ENCODE results near the gene ZSCAN9.
A peak's percentile ranks its signal among the peaks of the same experiment; 100 is the strongest.

ZSCAN9 gene

DNA sequence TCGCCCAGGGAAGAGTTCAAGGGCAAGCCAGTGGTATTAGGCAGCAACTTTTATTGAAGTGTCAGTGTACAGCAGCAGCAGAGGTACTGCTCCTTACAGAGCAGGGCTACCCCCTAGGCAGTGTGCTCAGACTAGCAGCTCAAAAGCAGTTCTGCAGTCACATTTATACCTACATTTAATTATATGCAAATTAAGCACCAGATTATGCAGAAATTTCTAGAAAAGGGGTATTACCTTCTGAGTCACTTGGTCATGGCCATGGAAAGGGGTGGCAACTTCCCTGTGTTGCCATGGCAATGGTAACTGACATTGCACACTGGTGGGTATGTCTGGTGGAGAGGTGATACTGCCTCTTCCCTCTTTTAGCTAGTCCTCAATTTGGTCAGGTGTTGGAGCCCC, 29.0 kb downstream of the ZSCAN9 start:
- Histone ChIP-seq H3K4ac (ENCODE audit: low read depth, low read length) (no peak overlapping the region), H4K5ac (ENCODE audit: low read length) (no peak overlapping the region), H3K4me2 (ENCODE audit: low read length) (no peak overlapping the region), H3K79me1 (ENCODE audit: low read length) (peaks cover 4% of the 10 kb centered on the region), H3K56ac (ENCODE audit: low read length) (no peak overlapping the region), H3K79me2 (ENCODE audit: control insufficient read depth, insufficient read depth, low read length) (peaks cover 1% of the 10 kb centered on the region), H3K18ac (ENCODE audit: low read length) (no peak overlapping the region), H2BK120ac (ENCODE audit: low read depth, low read length) (no peak overlapping the region), H3K4me1 (ENCODE audit: control insufficient read depth, low read depth, low read length) (peaks cover 2% of the 10 kb centered on the region), H3K23ac (ENCODE audit: low read length) (no peak overlapping the region), H4K8ac (ENCODE audit: low read depth, low read length) (no peak overlapping the region), H3K27ac (ENCODE audit: low read depth, low read length) (no peak overlapping the region), H2BK15ac (replicated peaks; ENCODE audit: low read depth) (no peak overlapping the region), H3K4me3 (ENCODE audit: low read length) (no peak overlapping the region), H2AK5ac (ENCODE audit: low read length) (no peak overlapping the region), H3K36me3 (ENCODE audit: control insufficient read depth, insufficient read depth, low read length) (no peaks in the 10 kb centered on the region), H3K9ac (ENCODE audit: low read length) (no peak overlapping the region), H2BK5ac (ENCODE audit: low read length) (no peak overlapping the region), H3K27me3 (ENCODE audit: insufficient read depth, low read length, poor library complexity) (no peaks in the 10 kb centered on the region)
- DNase-seq = peak; percentile 37
- no CpG with 5 or more reads among the region's 1 CpG for WGBS (ENCODE audit: extremely low coverage, insufficient coverage, low lambda C conversion rate)

DNA sequence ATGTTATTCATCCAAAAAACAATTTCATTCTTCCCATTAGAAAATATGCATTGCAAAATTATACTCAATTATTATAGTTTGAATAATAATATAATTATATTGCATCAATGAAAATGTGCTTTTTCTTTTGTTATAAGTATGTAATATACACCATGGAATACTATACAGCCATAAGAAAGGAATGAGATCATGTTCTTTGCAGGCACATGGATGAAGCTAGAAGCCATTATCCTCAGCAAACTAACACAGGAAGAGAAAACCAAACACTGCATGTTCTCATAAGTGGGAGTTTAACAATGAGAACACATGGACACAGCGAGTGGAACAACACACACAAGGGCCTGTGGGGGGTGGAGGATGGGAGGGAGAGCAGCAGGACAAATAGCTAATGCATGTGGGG, 32.0 kb downstream of the ZSCAN9 start:
- H3K79me1 ChIP-seq (ENCODE audit: low read length) = no peaks in the 10 kb centered on the region
- no peak overlapping the region for H2AK5ac ChIP-seq (ENCODE audit: low read length)
- no peak overlapping the region for H3K4ac ChIP-seq (ENCODE audit: low read depth, low read length)
- H3K4me3 ChIP-seq (ENCODE audit: low read length) = no peak overlapping the region
- H3K36me3 ChIP-seq (ENCODE audit: control insufficient read depth, insufficient read depth, low read length) = no peaks in the 10 kb centered on the region
- H3K4me1 ChIP-seq (ENCODE audit: control insufficient read depth, low read depth, low read length) = no peaks in the 10 kb centered on the region
- no peak overlapping the region for H3K18ac ChIP-seq (ENCODE audit: low read length)
- H3K27me3 ChIP-seq (ENCODE audit: insufficient read depth, low read length, poor library complexity) = no peaks in the 10 kb centered on the region
- no peak overlapping the region for H4K5ac ChIP-seq (ENCODE audit: low read length)
- no peak overlapping the region for H2BK15ac ChIP-seq (replicated peaks; ENCODE audit: low read depth)
- no peak overlapping the region for H3K9ac ChIP-seq (ENCODE audit: low read length)
- H3K79me2 ChIP-seq (ENCODE audit: control insufficient read depth, insufficient read depth, low read length) = no peaks in the 10 kb centered on the region
- no peak overlapping the region for H2BK120ac ChIP-seq (ENCODE audit: low read depth, low read length)
- no peak overlapping the region for H3K27ac ChIP-seq (ENCODE audit: low read depth, low read length)
- no peak overlapping the region for H3K23ac ChIP-seq (ENCODE audit: low read length)
- WGBS (ENCODE audit: extremely low coverage, insufficient coverage, low lambda C conversion rate) = no CpG with 5 or more reads among the region's 1 CpG
- no peak overlapping the region for H2BK5ac ChIP-seq (ENCODE audit: low read length)
- H3K56ac ChIP-seq (ENCODE audit: low read length) = no peak overlapping the region
- no peak overlapping the region for H3K4me2 ChIP-seq (ENCODE audit: low read length)
- H4K8ac ChIP-seq (ENCODE audit: low read depth, low read length) = no peak overlapping the region
- no peak for DNase-seq

DNA sequence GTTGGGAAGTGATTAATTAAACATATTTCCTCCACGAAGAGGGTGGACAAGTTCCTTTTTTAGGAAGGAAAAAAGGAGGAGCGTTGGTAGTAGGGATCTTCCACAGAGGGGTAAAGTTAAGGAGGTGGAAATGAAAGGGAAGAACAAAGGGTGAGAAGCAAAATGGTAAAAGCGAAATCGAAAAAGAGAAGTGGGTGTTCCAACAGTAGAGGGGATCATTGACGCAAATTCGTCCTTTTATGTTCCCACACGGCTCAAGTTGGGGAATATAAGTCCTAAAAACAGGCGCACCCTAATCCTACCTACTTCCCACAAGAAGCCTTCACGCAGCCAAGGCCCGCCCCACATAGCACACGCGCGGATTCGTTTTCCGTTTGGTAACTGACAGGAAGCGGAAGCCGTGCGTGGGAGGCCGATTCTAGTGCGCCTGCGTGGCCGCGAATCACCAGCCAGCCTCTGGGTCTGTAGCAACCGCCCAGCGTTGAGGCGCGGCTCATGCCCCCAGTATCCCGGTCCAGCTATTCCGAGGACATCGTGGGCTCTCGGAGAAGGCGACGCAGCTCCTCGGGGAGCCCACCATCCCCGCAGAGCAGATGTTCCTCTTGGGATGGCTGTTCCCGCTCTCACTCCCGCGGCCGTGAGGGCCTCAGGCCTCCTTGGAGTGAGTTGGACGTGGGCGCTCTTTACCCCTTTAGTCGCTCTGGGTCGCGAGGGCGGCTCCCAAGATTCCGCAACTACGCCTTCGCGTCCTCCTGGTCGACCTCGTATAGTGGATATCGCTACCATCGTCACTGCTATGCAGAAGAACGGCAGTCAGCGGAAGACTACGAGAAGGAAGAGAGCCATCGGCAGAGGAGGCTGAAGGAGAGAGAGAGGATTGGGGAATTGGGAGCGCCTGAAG, 34.1 kb downstream of the ZSCAN9 start, which contains the start of gene NKAPL:
TSS of gene NKAPL (plus strand) at position 421 of the 901 bp plus-strand sequence. CDS start at position 496, 75 bp downstream.
- H3K79me1 ChIP-seq (ENCODE audit: low read length) = no peaks in the 10 kb centered on the region
- H4K5ac ChIP-seq (ENCODE audit: low read length) = no peak within 1 kb of the TSS
- H3K36me3 ChIP-seq (ENCODE audit: control insufficient read depth, insufficient read depth, low read length) = no peaks in the 10 kb centered on the region
- H2AK5ac ChIP-seq (ENCODE audit: low read length) = no peak within 1 kb of the TSS
- no peak within 1 kb of the TSS for H3K27ac ChIP-seq (ENCODE audit: low read depth, low read length)
- WGBS (ENCODE audit: extremely low coverage, insufficient coverage, low lambda C conversion rate) = 100% methylated on average over 1 of the region's 58 CpGs
- no peak within 1 kb of the TSS for H2BK5ac ChIP-seq (ENCODE audit: low read length)
- H3K18ac ChIP-seq (ENCODE audit: low read length) = no peak within 1 kb of the TSS
- H3K56ac ChIP-seq (ENCODE audit: low read length) = no peak within 1 kb of the TSS
- H2BK120ac ChIP-seq (ENCODE audit: low read depth, low read length) = no peak within 1 kb of the TSS
- H3K23ac ChIP-seq (ENCODE audit: low read length) = no peak within 1 kb of the TSS
- H3K4me2 ChIP-seq (ENCODE audit: low read length) = no peak within 1 kb of the TSS
- no peaks in the 10 kb centered on the region for H3K27me3 ChIP-seq (ENCODE audit: insufficient read depth, low read length, poor library complexity)
- no peak for DNase-seq
- H4K8ac ChIP-seq (ENCODE audit: low read depth, low read length) = no peak within 1 kb of the TSS
- H3K4me3 ChIP-seq (ENCODE audit: low read length) = no peak within 1 kb of the TSS
- no peaks in the 10 kb centered on the region for H3K4me1 ChIP-seq (ENCODE audit: control insufficient read depth, low read depth, low read length)
- H3K9ac ChIP-seq (ENCODE audit: low read length) = no peak within 1 kb of the TSS
- H3K79me2 ChIP-seq (ENCODE audit: control insufficient read depth, insufficient read depth, low read length) = no peaks in the 10 kb centered on the region
- H3K4ac ChIP-seq (ENCODE audit: low read depth, low read length) = no peak within 1 kb of the TSS
- no peak within 1 kb of the TSS for H2BK15ac ChIP-seq (replicated peaks; ENCODE audit: low read depth)

DNA sequence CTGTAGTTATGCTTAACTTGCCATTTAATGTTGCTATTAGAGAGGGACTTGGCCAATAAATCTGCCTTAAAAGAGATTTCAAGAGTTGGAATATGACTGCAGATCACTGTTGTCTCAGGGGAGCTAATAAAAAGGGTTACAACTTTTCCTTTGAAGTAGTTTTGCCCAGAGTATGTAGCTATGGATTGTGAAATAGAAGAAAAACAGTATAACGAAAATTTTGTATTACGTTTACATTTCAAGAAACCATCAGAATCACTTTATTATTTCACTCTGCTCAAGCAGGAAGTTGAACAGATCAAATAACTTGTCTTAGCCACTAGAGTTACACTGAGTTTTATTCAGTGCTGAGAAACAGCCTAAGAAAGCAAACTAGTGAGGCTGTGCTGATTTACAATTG, 38.8 kb downstream of the ZSCAN9 start:
- Histone ChIP-seq H4K8ac (ENCODE audit: low read depth, low read length) (no peak overlapping the region), H3K4me2 (ENCODE audit: low read length) (no peak overlapping the region)
- WGBS (ENCODE audit: extremely low coverage, insufficient coverage, low lambda C conversion rate) = no CpG with 5 or more reads among the region's 2 CpGs

DNA sequence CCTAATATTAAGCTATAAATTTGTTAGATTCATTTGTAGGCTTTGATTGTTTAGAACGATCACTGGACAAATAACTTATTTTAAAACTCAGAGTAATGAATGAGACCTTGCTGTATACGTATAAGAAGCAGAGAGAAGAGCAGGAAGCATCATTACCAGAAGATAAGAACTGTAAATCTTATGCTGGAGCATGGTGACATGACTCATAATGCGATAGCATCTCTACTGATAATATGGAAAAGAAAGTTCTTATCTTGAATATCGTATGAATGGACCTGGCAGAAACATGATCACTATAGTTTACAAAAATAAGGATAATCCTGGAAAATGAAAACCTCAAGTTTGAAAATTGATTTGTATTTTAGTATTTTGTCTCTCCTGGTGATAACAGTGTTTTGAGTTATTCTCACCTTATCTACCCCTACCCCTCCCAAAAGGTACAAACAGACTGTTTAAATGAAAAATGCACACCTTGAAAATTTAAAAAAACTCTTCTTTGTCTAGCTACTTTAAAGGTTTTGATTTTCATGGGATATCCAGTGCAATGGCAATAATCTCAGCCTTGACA, 39.8 kb downstream of the ZSCAN9 start:
- no peak overlapping the region for H2BK15ac ChIP-seq (replicated peaks; ENCODE audit: low read depth)
- no peak overlapping the region for H3K4me3 ChIP-seq (ENCODE audit: low read length)
- peaks cover 6% of the 10 kb centered on the region for H3K79me2 ChIP-seq (ENCODE audit: control insufficient read depth, insufficient read depth, low read length)
- H3K27ac ChIP-seq (ENCODE audit: low read depth, low read length) = no peak overlapping the region
- WGBS (ENCODE audit: extremely low coverage, insufficient coverage, low lambda C conversion rate) = no CpG with 5 or more reads among the region's 4 CpGs
- no peak overlapping the region for H3K56ac ChIP-seq (ENCODE audit: low read length)
- no peak overlapping the region for H4K5ac ChIP-seq (ENCODE audit: low read length)
- no peak overlapping the region for H4K8ac ChIP-seq (ENCODE audit: low read depth, low read length)
- H2BK5ac ChIP-seq (ENCODE audit: low read length) = no peak overlapping the region
- H2AK5ac ChIP-seq (ENCODE audit: low read length) = no peak overlapping the region
- no peak overlapping the region for H3K23ac ChIP-seq (ENCODE audit: low read length)
- H3K27me3 ChIP-seq (ENCODE audit: insufficient read depth, low read length, poor library complexity) = no peaks in the 10 kb centered on the region
- no peaks in the 10 kb centered on the region for H3K36me3 ChIP-seq (ENCODE audit: control insufficient read depth, insufficient read depth, low read length)
- no peak overlapping the region for H3K4ac ChIP-seq (ENCODE audit: low read depth, low read length)
- H3K9ac ChIP-seq (ENCODE audit: low read length) = no peak overlapping the region
- no peaks in the 10 kb centered on the region for H3K79me1 ChIP-seq (ENCODE audit: low read length)
- H3K4me1 ChIP-seq (ENCODE audit: control insufficient read depth, low read depth, low read length) = no peaks in the 10 kb centered on the region
- no peak overlapping the region for H2BK120ac ChIP-seq (ENCODE audit: low read depth, low read length)
- H3K4me2 ChIP-seq (ENCODE audit: low read length) = no peak overlapping the region
- no peak for DNase-seq
- no peak overlapping the region for H3K18ac ChIP-seq (ENCODE audit: low read length)

More for the DNA sequence above, 38.8 kb downstream of the ZSCAN9 start:
- Histone ChIP-seq H3K4me3 (ENCODE audit: low read length) (no peak overlapping the region), H2AK5ac (ENCODE audit: low read length) (no peak overlapping the region), H2BK120ac (ENCODE audit: low read depth, low read length) (no peak overlapping the region), H3K9ac (ENCODE audit: low read length) (no peak overlapping the region), H3K79me2 (ENCODE audit: control insufficient read depth, insufficient read depth, low read length) (peaks cover 4% of the 10 kb centered on the region), H3K79me1 (ENCODE audit: low read length) (no peaks in the 10 kb centered on the region), H3K36me3 (ENCODE audit: control insufficient read depth, insufficient read depth, low read length) (no peaks in the 10 kb centered on the region), H3K56ac (ENCODE audit: low read length) (no peak overlapping the region), H3K27ac (ENCODE audit: low read depth, low read length) (no peak overlapping the region), H2BK5ac (ENCODE audit: low read length) (no peak overlapping the region), H3K23ac (ENCODE audit: low read length) (no peak overlapping the region), H4K5ac (ENCODE audit: low read length) (no peak overlapping the region), H2BK15ac (replicated peaks; ENCODE audit: low read depth) (no peak overlapping the region), H3K4me1 (ENCODE audit: control insufficient read depth, low read depth, low read length) (no peaks in the 10 kb centered on the region), H3K4ac (ENCODE audit: low read depth, low read length) (no peak overlapping the region), H3K18ac (ENCODE audit: low read length) (no peak overlapping the region), H3K27me3 (ENCODE audit: insufficient read depth, low read length, poor library complexity) (no peaks in the 10 kb centered on the region)
- no peak for DNase-seq
